Stimulated activated CD4-positive, alpha-beta T cell treated with anti-CD3 and anti-CD28 coated beads, Interleukin-12 subunit alpha, Interleukin-12 subunit beta, amount 100 ng/mL, for 24 hours (primary cell): ENCODE measurements around the gene GRIK5.

Source experiments
- DNase-seq, 2 experiments: peaks; one replicate each; pipeline ENCODE4 v3.0.0-alpha.2; 2020; ENCODE audit warnings: low read depth in 2 of 2

The GRIK5 gene

GRCh38 chr19:41990615-41991014, 79.4 kb downstream of the GRIK5 start:
- DNase-seq = no peak

DNA sequence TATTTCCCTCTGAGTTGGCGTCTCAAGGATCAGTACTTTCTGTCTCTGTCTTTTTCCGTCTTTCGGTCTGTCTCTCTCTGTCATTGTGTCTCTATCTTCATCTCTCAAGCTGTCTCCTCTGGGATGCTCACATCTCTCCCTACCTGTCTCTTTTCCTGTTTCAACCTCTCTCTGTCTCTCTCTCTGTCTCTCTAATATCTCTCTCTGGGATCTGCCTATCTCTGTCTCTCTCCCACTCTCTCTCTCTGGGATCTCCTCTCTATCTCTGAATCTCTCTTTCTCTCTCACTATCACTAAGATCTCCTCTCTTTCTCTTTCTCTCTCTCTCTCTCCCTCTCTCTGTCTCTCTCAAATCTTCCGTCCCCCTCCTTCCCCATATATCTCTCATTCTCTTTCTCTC, 80.0 kb downstream of the GRIK5 start:
- DNase-seq = no peak

GRCh38 chr19:41988947-41989346, 81.1 kb downstream of the GRIK5 start:
- DNase-seq = no peak

GRCh38 chr19:41987141-41987860, 82.7 kb downstream of the GRIK5 start:
- DNase-seq = no peak

GRCh38 chr19:41984961-41985360, 85.0 kb downstream of the GRIK5 start:
- no peak for DNase-seq

GRCh38 chr19:41981724-41982123, 88.3 kb downstream of the GRIK5 start:
- no peak for DNase-seq

DNA sequence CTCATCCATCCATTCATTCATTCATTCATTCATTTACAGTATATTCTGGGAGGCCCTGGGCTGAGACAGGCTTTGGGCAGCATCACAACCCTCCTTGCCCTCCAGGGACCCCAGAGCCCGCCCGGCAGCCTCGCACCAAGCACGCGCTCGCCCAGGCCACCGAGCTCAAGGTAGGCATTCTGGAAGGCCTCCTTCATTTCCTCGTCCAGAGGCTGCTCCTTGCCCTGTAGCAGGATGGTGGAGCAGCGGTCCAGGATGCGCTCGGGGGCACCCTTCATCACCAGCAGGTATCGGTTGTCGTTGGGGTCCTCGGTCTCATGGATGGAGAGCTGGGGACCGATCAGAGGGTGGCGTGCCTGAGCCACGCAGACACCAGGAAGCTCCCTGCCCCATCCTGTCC, 91.5 kb downstream of the GRIK5 start:
- no peak for DNase-seq

DNA sequence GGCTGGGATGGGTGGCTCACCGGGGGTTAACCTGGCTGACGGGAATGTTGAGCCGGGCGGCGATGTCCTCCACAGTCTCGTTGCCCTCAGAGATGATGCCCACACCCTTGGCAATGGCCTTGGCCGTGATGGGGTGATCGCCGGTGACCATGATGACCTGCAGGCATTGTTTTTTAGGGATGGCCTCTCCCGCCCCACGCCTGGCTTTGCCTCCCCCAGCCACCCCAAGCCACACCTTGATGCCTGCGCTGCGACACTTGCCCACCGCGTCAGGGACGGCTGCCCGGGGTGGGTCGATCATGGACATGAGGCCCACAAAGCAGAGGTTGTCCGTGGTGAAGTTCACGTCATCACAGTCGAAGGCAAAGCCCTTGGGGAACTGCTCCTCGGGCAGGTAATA, 92.1 kb downstream of the GRIK5 start:
- no peak for DNase-seq

DNA sequence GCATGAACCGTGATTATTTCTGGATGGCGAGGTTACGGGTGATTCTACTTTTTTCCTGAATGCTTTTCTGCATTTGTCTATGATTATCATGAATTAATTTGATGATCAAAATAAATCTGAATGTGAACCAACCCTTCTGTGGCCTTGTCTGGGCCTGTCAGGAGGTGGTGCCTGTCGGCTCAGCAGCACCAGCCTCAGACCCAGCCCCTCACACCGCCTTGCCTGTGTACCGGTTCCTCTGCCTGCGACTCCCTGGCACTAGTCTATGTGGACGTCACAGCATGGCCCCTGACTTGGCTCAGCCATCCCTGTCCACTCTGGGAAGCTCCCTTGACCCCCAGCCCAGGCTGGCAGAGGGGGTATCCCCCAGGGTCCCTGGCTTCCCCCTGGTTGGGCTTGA, 95.4 kb downstream of the GRIK5 start:
- DNase-seq = no peak

GRCh38 chr19:41971363-41971762, 98.6 kb downstream of the GRIK5 start:
- DNase-seq = no peak

DNA sequence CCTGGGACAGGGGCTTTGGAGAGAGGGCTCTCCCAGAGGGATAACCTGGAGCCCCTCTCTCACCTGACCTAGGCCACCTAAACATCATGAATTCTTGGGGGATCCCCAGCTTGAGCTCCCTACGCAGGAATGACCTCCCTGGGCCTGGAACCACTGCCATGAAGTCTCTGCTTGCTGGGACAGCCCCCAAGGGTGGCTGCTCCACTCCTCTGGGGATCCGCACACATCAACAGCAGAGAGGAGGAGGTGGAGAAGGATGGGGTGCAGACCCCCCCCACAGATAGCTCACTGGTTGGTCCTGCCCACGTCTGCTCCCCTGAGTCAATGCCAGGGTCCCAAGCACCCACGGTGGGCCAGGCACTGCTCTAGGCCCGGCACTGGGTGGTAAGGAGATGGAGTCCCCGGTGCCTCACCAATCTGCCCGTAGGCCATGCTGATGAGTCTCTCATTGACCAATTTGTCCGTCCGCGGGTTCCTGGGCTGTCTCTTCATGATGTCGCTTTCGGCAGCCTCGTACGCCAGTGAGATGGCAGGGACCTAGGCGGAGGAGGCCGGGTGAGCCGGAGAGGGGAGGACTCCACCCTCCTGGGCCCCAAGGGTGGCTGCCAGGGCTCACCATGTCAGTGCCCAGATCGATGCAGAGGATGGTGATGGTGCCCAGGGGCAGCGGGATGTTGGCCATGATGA, 100.1 kb downstream of the GRIK5 start:
- DNase-seq = no peak

DNA sequence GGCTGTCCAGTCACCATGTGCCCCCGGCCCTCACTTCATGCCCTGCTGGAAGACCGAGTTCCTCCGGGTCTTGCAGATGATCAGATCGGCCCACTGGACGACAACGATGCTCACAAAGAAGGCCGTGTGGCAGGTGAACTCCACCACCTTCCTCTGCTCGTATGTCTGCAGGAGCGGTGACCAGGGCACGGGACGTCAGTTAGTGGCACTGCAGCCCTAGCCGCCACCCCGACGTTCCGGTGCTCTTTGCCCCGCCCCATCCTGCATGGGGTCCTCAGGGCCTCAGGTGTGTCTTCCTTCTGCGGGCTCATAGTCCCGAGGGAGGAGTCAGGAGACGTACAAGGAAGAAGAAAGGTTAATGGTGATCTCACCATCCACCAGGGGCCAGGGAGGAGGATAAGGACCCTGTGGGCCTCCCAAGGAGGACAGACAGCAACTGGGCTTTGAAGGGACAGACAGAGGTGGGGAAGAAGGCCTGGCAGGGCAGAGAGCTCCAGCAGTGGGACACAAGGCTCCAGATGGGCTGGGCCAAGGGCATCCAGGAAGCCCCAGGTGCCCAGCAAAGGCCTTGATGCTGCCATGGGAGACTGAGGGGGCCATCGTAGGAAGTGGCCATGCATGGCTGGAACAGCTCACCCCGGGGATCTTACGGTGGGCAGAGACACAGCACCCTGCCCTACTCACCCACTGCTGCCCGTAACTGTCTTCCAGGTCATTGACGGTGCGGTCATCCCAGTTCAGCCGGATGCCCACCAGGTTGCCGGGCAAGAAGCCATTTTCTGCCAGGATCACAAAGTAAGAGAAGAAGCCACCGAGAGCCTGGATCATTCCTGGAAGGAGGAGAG, 101.0 kb downstream of the GRIK5 start:
- no peak for DNase-seq

DNA sequence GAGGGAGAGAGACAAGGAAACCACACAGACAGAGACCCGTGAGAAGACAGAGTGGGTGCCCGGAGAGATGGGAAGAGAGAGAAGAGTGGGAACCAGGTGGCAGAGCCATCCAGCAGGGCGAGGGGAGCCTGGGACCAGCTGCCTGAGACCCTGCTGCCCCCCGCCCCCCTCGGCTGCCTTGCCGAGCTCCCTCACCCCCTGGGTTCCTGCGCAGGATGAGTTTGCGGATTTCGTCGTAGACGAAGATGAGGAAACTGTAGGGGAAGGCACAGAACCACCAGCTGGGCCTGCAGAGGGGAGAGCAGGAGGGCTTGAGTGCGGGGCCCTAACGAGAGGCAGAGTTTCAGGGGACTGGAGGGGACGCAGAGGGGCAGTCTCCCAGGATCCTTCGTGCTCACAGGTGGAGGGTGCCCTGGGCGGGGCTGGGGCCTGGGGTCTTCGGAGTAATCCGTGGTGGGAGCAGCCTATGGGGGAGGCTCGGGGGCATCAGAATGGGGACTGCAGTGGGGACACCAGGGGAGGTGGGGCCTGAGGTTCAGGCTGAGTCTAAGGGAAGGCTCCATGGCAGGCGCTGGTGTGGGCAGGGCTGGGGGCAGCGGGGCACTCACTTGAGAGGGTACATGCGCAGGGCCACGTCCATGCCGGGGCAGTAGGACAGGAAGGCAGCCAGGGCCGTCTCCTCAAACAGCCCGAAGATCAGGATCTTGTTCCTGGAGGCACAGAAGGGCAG, 102.8 kb downstream of the GRIK5 start:
- no peak for DNase-seq

- no peak for DNase-seq
Measured at GRCh38 chr19:41965106-41965505, 104.9 kb downstream of the GRIK5 start.

DNA sequence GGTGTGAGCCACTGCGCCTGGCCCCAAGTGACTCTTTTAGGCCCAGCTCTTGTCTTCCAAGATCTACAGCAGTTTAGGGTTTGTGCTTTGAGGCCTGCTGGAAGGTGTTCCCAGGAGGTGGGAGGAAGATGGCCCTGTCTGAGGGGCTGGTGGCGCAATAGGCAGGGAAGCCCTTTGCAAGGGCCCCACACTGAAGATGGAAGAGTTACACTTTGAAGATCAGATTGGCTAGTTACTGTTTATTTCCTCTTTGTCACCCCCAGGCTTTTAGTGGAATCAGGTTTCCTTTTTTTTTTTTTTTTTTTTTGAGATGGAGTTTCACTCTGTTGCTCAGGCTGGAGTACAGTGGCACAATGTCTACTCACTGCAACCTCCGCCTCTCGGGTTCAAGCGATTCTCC, 109.0 kb downstream of the GRIK5 start:
- no peak for DNase-seq

- peak; percentile 78 to 86 for DNase-seq
Measured at GRCh38 chr19:41959056-41960053, 110.7 kb downstream of the GRIK5 start, which contains the start of gene RABAC1. TSS of gene RABAC1 (minus strand) at chr19:41959321. CDS start at chr19:41959292, 29 bp downstream.

DNA sequence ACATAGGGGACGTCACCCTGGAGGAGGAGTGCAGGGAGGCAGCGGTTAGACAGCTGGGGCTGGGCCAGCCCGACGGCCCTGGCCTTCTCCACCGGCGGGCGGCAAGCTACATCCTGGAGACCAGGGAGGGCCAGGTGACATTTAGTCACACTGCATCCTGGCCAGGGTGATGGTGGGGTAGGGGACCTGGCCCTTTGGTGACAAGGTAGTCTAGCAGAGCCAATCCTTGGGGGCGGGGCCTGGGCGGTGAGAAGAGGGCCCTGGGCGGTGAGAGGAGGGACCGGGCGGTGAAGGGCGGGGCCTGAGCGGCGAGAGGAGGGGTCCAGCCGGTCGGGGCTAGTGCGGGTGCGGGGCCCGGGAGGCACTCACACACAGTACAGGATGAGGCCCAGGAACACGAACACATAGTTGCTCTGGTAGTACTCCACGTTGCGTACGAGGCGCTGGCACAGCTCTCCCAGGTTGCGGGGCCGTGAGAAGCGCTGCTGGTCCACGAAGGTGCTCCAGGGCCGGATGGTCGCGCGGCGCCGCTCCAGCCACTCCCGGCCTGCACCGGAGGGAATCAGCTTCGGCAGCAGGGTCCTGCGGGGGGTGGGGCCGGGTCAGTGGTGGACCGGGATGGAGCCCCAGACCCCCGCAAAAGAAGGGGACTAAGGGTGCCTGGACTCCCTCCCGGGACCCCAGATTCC, 111.5 kb downstream of the GRIK5 start:
- peak; percentile 63 to 86 for DNase-seq

GRCh38 chr19:41957838-41958366, 112.1 kb downstream of the GRIK5 start:
- DNase-seq = no peak

DNA sequence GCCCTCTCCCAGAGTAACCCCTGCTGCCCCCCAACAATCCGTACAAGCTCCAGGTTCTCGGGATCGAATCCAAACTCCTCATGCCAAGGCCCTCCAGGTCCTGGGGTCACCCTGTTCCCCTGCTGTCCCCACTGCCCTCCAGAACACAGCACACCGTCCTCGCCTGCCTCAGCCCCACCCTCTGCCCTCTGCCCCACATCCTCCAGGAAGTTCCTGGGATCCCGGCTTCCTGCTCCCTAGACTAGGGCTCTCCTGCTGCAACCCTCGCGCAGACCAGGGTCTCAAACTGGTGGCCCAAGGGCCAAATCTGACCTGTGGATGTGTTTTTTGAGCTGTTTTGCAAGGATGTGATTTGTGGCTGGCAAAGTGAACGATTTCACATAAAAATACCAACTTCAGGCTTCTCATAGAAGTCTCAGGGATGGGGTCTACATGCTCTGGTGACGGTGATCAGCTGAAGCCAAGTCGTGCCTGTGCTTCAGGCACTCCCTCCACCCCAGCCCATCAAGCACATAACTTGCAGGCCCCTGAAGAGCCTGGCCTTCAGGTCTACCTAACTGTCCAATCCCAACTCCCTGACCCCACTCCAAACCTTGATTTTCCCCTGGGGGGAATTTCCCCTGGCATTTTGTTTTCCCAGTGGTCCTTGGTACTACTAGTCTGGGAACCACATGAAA, 112.7 kb downstream of the GRIK5 start:
- no peak for DNase-seq
